ENCODE results near the gene EYA2. TPM values are rescaled to one million over a fixed set of nuclear protein-coding genes. Genes with fewer than 3 reads are reported as not detected.

The EYA2 gene
- polyA plus RNA-seq, 1 donor (not counting 4 experiments of a cell fraction or from before 2014, with no cell fraction given) = not detected

- H3K4me2 ChIP-seq (ENCODE audit: control insufficient read depth, extremely low read depth, insufficient read depth, low read depth, low read length) = no peak overlapping the region
- dilution Hi-C loops (cut with MboI; ENCODE audit: extremely low pct_ligation_motif_present, low sequenced_read_pairs) = no loop called here
- TF ChIP-seq EZH2 (IDR thresholded peaks at IDR 0.05; ENCODE audit: low read length) = no peak
- TF ChIP-seq CTCF (optimal IDR thresholded peaks at IDR 0.05 in 1 of 3, IDR thresholded peaks at IDR 0.05 in 1 of 3, conservative IDR thresholded peaks at IDR 0.05 in 1 of 3; ENCODE audit: extremely low read depth in 1 of 3, insufficient read depth in 2 of 3, low read length in 3 of 3) = no peak
- no peaks in the 10 kb centered on the region for H4K20me1 ChIP-seq (ENCODE audit: control insufficient read depth, extremely low read depth, insufficient read depth, low read length)
- H2AFZ ChIP-seq (ENCODE audit: control insufficient read depth, low read length) = no peak overlapping the region
- no peak overlapping the region for H3K4me3 ChIP-seq (ENCODE audit: control insufficient read depth in 2 of 3, extremely low read depth in 1 of 3, insufficient read depth in 2 of 3, low read depth in 1 of 3, low read length in 3 of 3)
- DNase-seq (ENCODE audit: low read depth, low spot score) = no peak
- no peaks in the 10 kb centered on the region for H3K79me2 ChIP-seq (ENCODE audit: control insufficient read depth, insufficient read depth, low read length)
- H3K9me1 ChIP-seq (ENCODE audit: control insufficient read depth, extremely low read depth, insufficient read depth, low read length) = no peaks in the 10 kb centered on the region
- no peaks in the 10 kb centered on the region for H3K27me3 ChIP-seq (ENCODE audit: control insufficient read depth, extremely low read depth, insufficient read depth, low read length)
- no peaks in the 10 kb centered on the region for H3K36me3 ChIP-seq (ENCODE audit: control insufficient read depth in 2 of 2, extremely low read depth in 1 of 2, insufficient read depth in 2 of 2, low read length in 2 of 2)
- no peaks in the 10 kb centered on the region for H3K9me3 ChIP-seq (ENCODE audit: control insufficient read depth, low read depth, low read length)
- FAIRE-seq = no peak
- H3K27ac ChIP-seq (ENCODE audit: control insufficient read depth, insufficient read depth, low read length) = no peak overlapping the region
- H3K9ac ChIP-seq (ENCODE audit: control insufficient read depth, extremely low read depth, insufficient read depth, low read length) = no peak overlapping the region
- peaks cover 10% of the 10 kb centered on the region for H3K4me1 ChIP-seq (ENCODE audit: control insufficient read depth, extremely low read depth, insufficient read depth, low read length)
These were observed 81.3 kb downstream of the EYA2 start for GRCh38 chr20:46975976-46976375.

- Histone ChIP-seq H3K36me3 (ENCODE audit: control insufficient read depth in 2 of 2, extremely low read depth in 1 of 2, insufficient read depth in 2 of 2, low read length in 2 of 2) (no peaks in the 10 kb centered on the region), H3K9ac (ENCODE audit: control insufficient read depth, extremely low read depth, insufficient read depth, low read length) (no peak overlapping the region), H3K4me2 (ENCODE audit: control insufficient read depth, extremely low read depth, insufficient read depth, low read depth, low read length) (no peak overlapping the region), H3K9me1 (ENCODE audit: control insufficient read depth, extremely low read depth, insufficient read depth, low read length) (no peaks in the 10 kb centered on the region), H3K9me3 (ENCODE audit: control insufficient read depth, low read depth, low read length) (no peaks in the 10 kb centered on the region), H3K4me3 (ENCODE audit: control insufficient read depth in 2 of 3, extremely low read depth in 1 of 3, insufficient read depth in 2 of 3, low read depth in 1 of 3, low read length in 3 of 3) (no peak overlapping the region), H3K79me2 (ENCODE audit: control insufficient read depth, insufficient read depth, low read length) (no peaks in the 10 kb centered on the region), H3K27ac (ENCODE audit: control insufficient read depth, insufficient read depth, low read length) (no peak overlapping the region), H3K4me1 (ENCODE audit: control insufficient read depth, extremely low read depth, insufficient read depth, low read length) (peaks cover 10% of the 10 kb centered on the region), H2AFZ (ENCODE audit: control insufficient read depth, low read length) (no peak overlapping the region), H4K20me1 (ENCODE audit: control insufficient read depth, extremely low read depth, insufficient read depth, low read length) (no peaks in the 10 kb centered on the region), H3K27me3 (ENCODE audit: control insufficient read depth, extremely low read depth, insufficient read depth, low read length) (no peaks in the 10 kb centered on the region)
- dilution Hi-C loops (cut with MboI; ENCODE audit: extremely low pct_ligation_motif_present, low sequenced_read_pairs) = no loop called here
- TF ChIP-seq EZH2 (IDR thresholded peaks at IDR 0.05; ENCODE audit: low read length) = no peak
- TF ChIP-seq CTCF (optimal IDR thresholded peaks at IDR 0.05 in 1 of 3, IDR thresholded peaks at IDR 0.05 in 1 of 3, conservative IDR thresholded peaks at IDR 0.05 in 1 of 3; ENCODE audit: extremely low read depth in 1 of 3, insufficient read depth in 2 of 3, low read length in 3 of 3) = no peak
- FAIRE-seq = no peak
- DNase-seq (ENCODE audit: low read depth, low spot score) = no peak
These were observed 82.6 kb downstream of the EYA2 start for GRCh38 chr20:46977204-46977603.
